HAP-1 (cell line): Measurements from ENCODE around the gene TEAD1.

Experiments
- DNase-seq, 2 experiments: peaks; one replicate each; pipeline ENCODE4 v3.0.0-alpha.2; 2016 to 2020; ENCODE audit warnings: low spot score in 2 of 2
- H3K27me3 ChIP-seq: fragments of 250-450 bp; sonication (Bioruptor Pico); 2 replicates; pipeline ENCODE4 v1.5.1; 2020; ENCODE audit warnings: low read depth, mild to moderate bottlenecking, moderate library complexity
- H3K36me3 ChIP-seq: fragments of 250-450 bp; sonication (Bioruptor Pico); replicated peaks from 2 replicates; pipeline ENCODE4 v1.5.1; 2020; ENCODE audit warnings: mild to moderate bottlenecking
- H3K4me1 ChIP-seq: fragments of 250-450 bp; sonication (Bioruptor Pico); 2 replicates; pipeline ENCODE4 v1.5.1; 2020; ENCODE audit warnings: mild to moderate bottlenecking
- H3K4me3 ChIP-seq: fragments of 250-450 bp; sonication (Bioruptor Pico); 2 replicates; pipeline ENCODE4 v1.5.1; 2020; ENCODE audit warnings: mild to moderate bottlenecking, moderate library complexity
- H3K9me3 ChIP-seq: fragments of 250-450 bp; sonication (Bioruptor Pico); 2 replicates; pipeline ENCODE4 v1.5.1; 2020; ENCODE audit warnings: mild to moderate bottlenecking, moderate library complexity
- in situ Hi-C: fragments of 300-500 bp; cut with MboI; formaldehyde crosslinking; loops from 3 replicates; pipeline ENCODE4 v1.14.3; 2020; ENCODE audit warnings: low sequenced_read_pairs, inconsistent platforms, mixed read lengths

The TEAD1 gene

GRCh38 chr11:12762696-12763324 is 88.6 kb downstream of the TEAD1 start:
- no peaks in the 10 kb centered on the region for H3K9me3 ChIP-seq
- H3K36me3 ChIP-seq = peaks cover 11% of the 10 kb centered on the region; the same call in 1 of the 2 replicates
- DNase-seq = no peak
- in situ Hi-C loops = no loop called here
- no peak overlapping the region for H3K4me3 ChIP-seq
- H3K27me3 ChIP-seq = no peaks in the 10 kb centered on the region
- H3K4me1 ChIP-seq = peaks cover 4% of the 10 kb centered on the region

GRCh38 chr11:12764187-12764914 is 90.1 kb downstream of the TEAD1 start:
- no peaks in the 10 kb centered on the region for H3K27me3 ChIP-seq
- peaks cover 19% of the 10 kb centered on the region for H3K4me1 ChIP-seq
- peaks cover 11% of the 10 kb centered on the region; the same call in 1 of the 2 replicates for H3K36me3 ChIP-seq
- H3K9me3 ChIP-seq = no peaks in the 10 kb centered on the region
- no peak overlapping the region for H3K4me3 ChIP-seq
- DNase-seq = no peak
- in situ Hi-C loops = no loop called here

- no peak for DNase-seq
- H3K4me1 ChIP-seq = peaks cover 28% of the 10 kb centered on the region
- H3K4me3 ChIP-seq = no peak overlapping the region
- no peaks in the 10 kb centered on the region for H3K27me3 ChIP-seq
- in situ Hi-C loops = no loop called here
- H3K9me3 ChIP-seq = no peaks in the 10 kb centered on the region
- H3K36me3 ChIP-seq = peaks cover 11% of the 10 kb centered on the region; the same call in 1 of the 2 replicates
Observed at GRCh38 chr11:12765428-12765827, 91.2 kb downstream of the TEAD1 start.

- DNase-seq = no peak
- Histone ChIP-seq H3K36me3 (peaks cover 11% of the 10 kb centered on the region; the same call in 1 of the 2 replicates), H3K4me1 (peaks cover 28% of the 10 kb centered on the region), H3K4me3 (no peak overlapping the region), H3K9me3 (no peaks in the 10 kb centered on the region), H3K27me3 (no peaks in the 10 kb centered on the region)
- in situ Hi-C loops = no loop called here
Observed at GRCh38 chr11:12767027-12767426, 92.8 kb downstream of the TEAD1 start.

GRCh38 chr11:12767577-12767976 is 93.4 kb downstream of the TEAD1 start:
- H3K27me3 ChIP-seq = no peaks in the 10 kb centered on the region
- DNase-seq = no peak
- peaks cover 11% of the 10 kb centered on the region; the same call in 1 of the 2 replicates for H3K36me3 ChIP-seq
- no peak overlapping the region for H3K4me3 ChIP-seq
- in situ Hi-C loops = no loop called here
- peaks cover 29% of the 10 kb centered on the region for H3K4me1 ChIP-seq
- H3K9me3 ChIP-seq = no peaks in the 10 kb centered on the region

GRCh38 chr11:12768726-12769673 is 94.8 kb downstream of the TEAD1 start:
- Histone ChIP-seq H3K4me1 (peaks cover 43% of the 10 kb centered on the region), H3K36me3 (peaks cover 11% of the 10 kb centered on the region; the same call in 1 of the 2 replicates), H3K9me3 (no peaks in the 10 kb centered on the region), H3K27me3 (no peaks in the 10 kb centered on the region), H3K4me3 (no peak overlapping the region)
- DNase-seq = no peak
- in situ Hi-C loops = no loop called here

GRCh38 chr11:12769834-12770345 is 95.7 kb downstream of the TEAD1 start:
- DNase-seq = peak in 1 of 2 experiments; percentile 21
- in situ Hi-C loops = no loop called here
- H3K36me3 ChIP-seq = peaks cover 11% of the 10 kb centered on the region; the same call in 1 of the 2 replicates

GRCh38 chr11:12770435-12770834 is 96.2 kb downstream of the TEAD1 start:
- peaks cover 44% of the 10 kb centered on the region for H3K4me1 ChIP-seq
- DNase-seq = no peak
- in situ Hi-C loops = no loop called here
- no peak overlapping the region for H3K4me3 ChIP-seq
- no peaks in the 10 kb centered on the region for H3K9me3 ChIP-seq
- peaks cover 9% of the 10 kb centered on the region; the same call in 1 of the 2 replicates for H3K36me3 ChIP-seq
- H3K27me3 ChIP-seq = no peaks in the 10 kb centered on the region

More at GRCh38 chr11:12769834-12770345, 95.7 kb downstream of the TEAD1 start:
- Histone ChIP-seq H3K27me3 (no peaks in the 10 kb centered on the region), H3K4me1 (peaks cover 44% of the 10 kb centered on the region), H3K4me3 (no peak overlapping the region), H3K9me3 (no peaks in the 10 kb centered on the region)

- H3K9me3 ChIP-seq = no peaks in the 10 kb centered on the region
- no peaks in the 10 kb centered on the region for H3K27me3 ChIP-seq
- peaks cover 44% of the 10 kb centered on the region for H3K4me1 ChIP-seq
- in situ Hi-C loops = no loop called here
- no peak overlapping the region for H3K4me3 ChIP-seq
- no peak for DNase-seq
- H3K36me3 ChIP-seq = peaks cover 3% of the 10 kb centered on the region; the same call in 1 of the 2 replicates
Observed at GRCh38 chr11:12770966-12771597, 96.9 kb downstream of the TEAD1 start.

- Histone ChIP-seq H3K27me3 (no peaks in the 10 kb centered on the region), H3K4me1 (peaks cover 44% of the 10 kb centered on the region), H3K36me3 (no peaks in the 10 kb centered on the region; the same call in 1 of the 2 replicates), H3K9me3 (no peaks in the 10 kb centered on the region), H3K4me3 (no peak overlapping the region)
- DNase-seq = no peak
- in situ Hi-C loops = no loop called here
Observed at GRCh38 chr11:12771875-12772274, 97.7 kb downstream of the TEAD1 start.

- Histone ChIP-seq H3K27me3 (no peaks in the 10 kb centered on the region), H3K4me3 (no peak overlapping the region), H3K4me1 (peaks cover 44% of the 10 kb centered on the region), H3K36me3 (no peaks in the 10 kb centered on the region; the same call in 1 of the 2 replicates), H3K9me3 (no peaks in the 10 kb centered on the region)
- no peak for DNase-seq
- in situ Hi-C loops = no loop called here
Observed at GRCh38 chr11:12772324-12772723, 98.1 kb downstream of the TEAD1 start.

GRCh38 chr11:12773591-12773990 is 99.4 kb downstream of the TEAD1 start:
- Histone ChIP-seq H3K9me3 (no peaks in the 10 kb centered on the region), H3K4me3 (no peak overlapping the region), H3K36me3 (no peaks in the 10 kb centered on the region; the same call in 1 of the 2 replicates), H3K4me1 (peaks cover 32% of the 10 kb centered on the region), H3K27me3 (no peaks in the 10 kb centered on the region)
- DNase-seq = no peak
- in situ Hi-C loops = no loop called here

GRCh38 chr11:12775955-12776354 is 101.7 kb downstream of the TEAD1 start:
- in situ Hi-C loops = no loop called here
- peaks cover 16% of the 10 kb centered on the region for H3K4me1 ChIP-seq

More at GRCh38 chr11:12775955-12776354, 101.7 kb downstream of the TEAD1 start:
- Histone ChIP-seq H3K36me3 (peaks cover 4% of the 10 kb centered on the region), H3K4me3 (no peak overlapping the region), H3K27me3 (no peaks in the 10 kb centered on the region), H3K9me3 (no peaks in the 10 kb centered on the region)
- DNase-seq = no peak
